ENCODE data around the gene EGLN3. TPM values are rescaled to one million over a fixed set of nuclear protein-coding genes. Genes with fewer than 3 reads are reported as not detected.
"Not testable (repeated sequence)": the region's sequence is repeated elsewhere in the genome, so short reads cannot be mapped to it uniquely, and the experiment has no call there.

Gene EGLN3
- total RNA-seq, 1 experiment from 2014 or later: 0.54 TPM

DNA sequence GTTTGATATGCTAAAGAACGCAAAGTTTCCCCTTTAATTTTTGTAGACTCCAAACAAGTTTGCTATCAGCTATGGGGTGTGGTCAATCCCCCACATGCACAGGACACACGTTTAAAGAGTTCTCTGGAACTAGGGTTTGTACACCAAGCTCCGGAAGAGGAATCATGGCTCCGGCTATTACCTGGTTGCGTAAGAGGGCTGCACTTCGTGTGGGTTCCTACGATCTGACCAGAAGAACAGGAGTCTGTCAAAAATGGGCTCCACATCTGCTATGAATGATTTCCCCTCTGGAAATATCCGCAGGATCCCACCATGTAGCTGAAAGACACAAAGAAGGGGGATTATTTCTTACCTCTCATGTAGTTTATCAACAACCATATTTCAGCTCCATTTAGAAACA is 22.0 kb downstream of the EGLN3 start:
- BruUV-seq (replicated peaks): no TSS peak
- Mint-ChIP-seq H3K27ac (ENCODE audit: low read depth, unreplicated experiment) (no peak overlapping the region), H3K4me3 (ENCODE audit: unreplicated experiment) (no peak overlapping the region), H3K9me3 (ENCODE audit: unreplicated experiment) (no peaks in the 10 kb centered on the region), H3K27me3 (ENCODE audit: insufficient read depth, unreplicated experiment) (no peaks in the 10 kb centered on the region), H3K36me3 (ENCODE audit: insufficient read depth, unreplicated experiment) (no peaks in the 10 kb centered on the region), H3K4me1 (ENCODE audit: insufficient read depth, unreplicated experiment) (no peaks in the 10 kb centered on the region)
- intact Hi-C loops (cut with micrococcal nuclease): no loop called here
- POLR2A ChIA-PET: interaction anchor here (0.7 kb wide), 1 partner anchor 52 kb away, joined by 3 read pairs; no protein-coding TSS in a partner anchor
- CTCF ChIA-PET: interaction anchor here (0.8 kb wide), 1 partner anchor 10 kb away, joined by 3 read pairs; no protein-coding TSS in a partner anchor
- TF ChIP-seq CTCF (IDR thresholded peaks at IDR 0.05; ENCODE audit: unreplicated experiment): no peak
- no peak for DNase-seq (ENCODE audit: unreplicated experiment)

DNA sequence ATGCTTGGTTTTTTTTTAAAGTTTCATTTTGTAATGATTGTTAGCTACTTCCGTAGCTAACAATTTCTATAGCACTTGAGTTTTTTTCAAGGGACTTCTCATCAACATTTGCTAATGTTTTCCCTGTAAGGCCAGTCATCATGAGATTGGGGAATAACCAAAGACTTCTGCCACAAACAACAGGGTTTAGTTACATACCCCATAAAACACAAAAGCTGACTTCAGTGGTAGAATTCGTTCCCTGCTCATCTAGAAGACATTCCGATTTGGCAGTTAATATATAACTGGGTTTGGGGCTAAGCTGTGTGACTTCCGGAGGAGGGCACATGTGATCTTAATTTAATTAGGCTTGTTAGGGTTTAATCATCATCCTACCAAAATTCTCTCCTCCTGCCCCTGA is 22.9 kb downstream of the EGLN3 start:
- ChIA-PET CTCF (interaction anchor here (0.6 kb wide), 2 partner anchors 292 to 366 kb away, joined by 3 to 4 read pairs; no protein-coding TSS in a partner anchor), POLR2A (interaction anchor here (0.5 kb wide), 1 partner anchor 19 kb away, joined by 3 read pairs; no protein-coding TSS in a partner anchor)
- Mint-ChIP-seq H3K27me3 (ENCODE audit: insufficient read depth, unreplicated experiment) (no peaks in the 10 kb centered on the region), H3K4me1 (ENCODE audit: insufficient read depth, unreplicated experiment) (no peaks in the 10 kb centered on the region), H3K9me3 (ENCODE audit: unreplicated experiment) (no peaks in the 10 kb centered on the region), H3K27ac (ENCODE audit: low read depth, unreplicated experiment) (no peak overlapping the region), H3K4me3 (ENCODE audit: unreplicated experiment) (no peak overlapping the region), H3K36me3 (ENCODE audit: insufficient read depth, unreplicated experiment) (no peaks in the 10 kb centered on the region)
- intact Hi-C loops (cut with micrococcal nuclease): no loop called here
- no peak for TF ChIP-seq CTCF (IDR thresholded peaks at IDR 0.05; ENCODE audit: unreplicated experiment)
- DNase-seq (ENCODE audit: unreplicated experiment): no peak
- no TSS peak for BruUV-seq (replicated peaks)

GRCh38 chr14:33926967-33927366 is 23.9 kb downstream of the EGLN3 start:
- H3K4me1 Mint-ChIP-seq (ENCODE audit: insufficient read depth, unreplicated experiment); H3K36me3 Mint-ChIP-seq (ENCODE audit: insufficient read depth, unreplicated experiment); H3K27ac Mint-ChIP-seq (ENCODE audit: low read depth, unreplicated experiment); H3K4me3 Mint-ChIP-seq (ENCODE audit: unreplicated experiment); H3K27me3 Mint-ChIP-seq (ENCODE audit: insufficient read depth, unreplicated experiment); H3K9me3 Mint-ChIP-seq (ENCODE audit: unreplicated experiment); BruUV-seq (replicated peaks); POLR2A ChIA-PET; CTCF ChIA-PET; intact Hi-C loops (cut with micrococcal nuclease); DNase-seq (ENCODE audit: unreplicated experiment): not testable (repeated sequence)

GRCh38 chr14:33925946-33926345 is 24.9 kb downstream of the EGLN3 start:
- H3K36me3 Mint-ChIP-seq (ENCODE audit: insufficient read depth, unreplicated experiment): no peaks in the 10 kb centered on the region
- CTCF ChIA-PET: no interaction called here
- BruUV-seq (replicated peaks): no TSS peak

More at GRCh38 chr14:33925946-33926345, 24.9 kb downstream of the EGLN3 start:
- no peak for DNase-seq (ENCODE audit: unreplicated experiment)
- Mint-ChIP-seq H3K9me3 (ENCODE audit: unreplicated experiment) (no peaks in the 10 kb centered on the region), H3K27ac (ENCODE audit: low read depth, unreplicated experiment) (no peak overlapping the region), H3K4me3 (ENCODE audit: unreplicated experiment) (no peak overlapping the region), H3K4me1 (ENCODE audit: insufficient read depth, unreplicated experiment) (no peaks in the 10 kb centered on the region), H3K27me3 (ENCODE audit: insufficient read depth, unreplicated experiment) (no peaks in the 10 kb centered on the region)
- POLR2A ChIA-PET: no interaction called here
- intact Hi-C loops (cut with micrococcal nuclease): no loop called here
- no peak for TF ChIP-seq CTCF (IDR thresholded peaks at IDR 0.05; ENCODE audit: unreplicated experiment)
